H1 (cell line): ENCODE data around the gene PEX14. TPM values are rescaled to one million over a fixed set of nuclear protein-coding genes. Genes with fewer than 3 reads are reported as not detected.

Experiments used
- CTCF ChIA-PET: fragments of 300-600 bp; sonication (Branson Sonifier 250); formaldehyde crosslinking; loops from one replicate; lab custom pipeline; 2021; ENCODE audit not compliant: partially characterized antibody; lab: Charles Lee
- POLR2A ChIA-PET: fragments of 300-600 bp; sonication (Branson Sonifier 250); formaldehyde crosslinking; loops from one replicate; lab custom pipeline; 2021; ENCODE audit warnings: inconsistent platforms; ENCODE audit not compliant: partially characterized antibody; lab: Charles Lee
- DNase-seq, 2 experiments: peaks; one replicate each; pipeline versions ENCODE4 v3.0.0 to v3.0.0-alpha.2; 2010 to 2022; ENCODE audit warnings: low spot score in 2 of 2, low read depth in 1 of 2, mixed read lengths in 1 of 2
- FAIRE-seq: peaks from 2 replicates; lab custom pipeline; 2011; peaks lifted over from hg19 to GRCh38; lab: Jason Lieb, UNC
- H2AFZ ChIP-seq: 2 replicates; pipeline ENCODE4 v1.8.1; 2012; ENCODE audit warnings: low read length, inconsistent platforms
- H2AK5ac ChIP-seq: 2 replicates; pipeline ENCODE4 v1.6.1; 2013; ENCODE audit warnings: low read depth, low read length
- H2BK120ac ChIP-seq: replicated peaks from 2 replicates; pipeline ENCODE3; 2013; ENCODE audit warnings: low read depth, low read length, inconsistent platforms
- H2BK12ac ChIP-seq: 2 replicates; pipeline ENCODE4 v1.6.1; 2013; ENCODE audit warnings: low read depth, low read length
- H2BK15ac ChIP-seq: 2 replicates; pipeline ENCODE4 v1.6.1; 2013; ENCODE audit warnings: low read length
- H2BK20ac ChIP-seq: 2 replicates; pipeline ENCODE4 v1.6.1; 2013; ENCODE audit warnings: low read length
- H2BK5ac ChIP-seq: 2 replicates; pipeline ENCODE4 v1.6.1; 2013; ENCODE audit warnings: low read depth, low read length
- H3K14ac ChIP-seq: 2 replicates; pipeline ENCODE4 v1.6.1; 2013; ENCODE audit warnings: inconsistent platforms; ENCODE audit not compliant: insufficient read length
- H3K18ac ChIP-seq: 2 replicates; pipeline ENCODE4 v1.6.1; 2013; ENCODE audit warnings: low read length; ENCODE audit errors: extremely low read depth
- H3K23ac ChIP-seq: 2 replicates; pipeline ENCODE4 v1.6.1; 2013; ENCODE audit warnings: inconsistent platforms; ENCODE audit not compliant: insufficient read length
- H3K23me2 ChIP-seq: 2 replicates; pipeline ENCODE4 v1.6.1; 2013; ENCODE audit warnings: low read depth, low read length
- H3K27ac ChIP-seq: 2 replicates; pipeline ENCODE4 v1.6.1; 2011; ENCODE audit warnings: low read depth, low read length, inconsistent platforms
- H3K27me3 ChIP-seq, 4 experiments: replicated peaks in 1 of 4; 1 replicate in 1 of 4; 2 replicates in 3 of 4; pipeline versions ENCODE4 v1.6.1 to v1.8.1; 2011 to 2013; ENCODE audit warnings: low read length in 3 of 4, mild to moderate bottlenecking in 3 of 4, inconsistent platforms in 2 of 4, mixed read lengths in 2 of 4, moderate library complexity in 1 of 4; ENCODE audit not compliant: control insufficient read depth in 3 of 4, insufficient read depth in 3 of 4; ENCODE audit errors: extremely low read depth in 1 of 4
- H3K36me3 ChIP-seq, 4 experiments: 2 replicates each; pipeline versions ENCODE4 v1.6.1 to v1.8.1; 2011 to 2013; ENCODE audit warnings: mild to moderate bottlenecking in 4 of 4, low read length in 3 of 4, moderate library complexity in 2 of 4, control low read depth in 1 of 4, inconsistent platforms in 1 of 4; ENCODE audit not compliant: insufficient read depth in 4 of 4, control insufficient read depth in 2 of 4
- H3K4ac ChIP-seq: replicated peaks from 2 replicates; pipeline ENCODE3; 2013; ENCODE audit warnings: low read length, low read depth, mixed read lengths, inconsistent platforms; ENCODE audit not compliant: insufficient read length
- H3K4me1 ChIP-seq, 4 experiments: replicated peaks in 1 of 4; 1 replicate in 1 of 4; 2 replicates in 3 of 4; pipeline versions ENCODE4 v1.6.1 to v1.8.1; 2011 to 2013; ENCODE audit warnings: low read length in 3 of 4, inconsistent platforms in 2 of 4, mixed read lengths in 1 of 4; ENCODE audit not compliant: insufficient read depth in 4 of 4, control insufficient read depth in 3 of 4
- H3K4me2 ChIP-seq, 2 experiments: 2 replicates each; pipeline versions ENCODE4 v1.6.1 to v1.8.1; 2011 to 2013; ENCODE audit warnings: low read depth in 2 of 2, low read length in 2 of 2, control low read depth in 1 of 2, inconsistent platforms in 1 of 2, mild to moderate bottlenecking in 1 of 2; ENCODE audit not compliant: insufficient read depth in 1 of 2
- H3K4me3 ChIP-seq, 4 experiments: fragments of 200-600, 300-600 bp in 1 of 4; sonication (generic), shearing (Covaris generic), sonication (Bioruptor Twin) in 1 of 4; 2 replicates each; pipeline versions ENCODE4 v1.5.1 to v1.8.1; 2011 to 2016; ENCODE audit warnings: low read length in 4 of 4, low read depth in 3 of 4, control low read depth in 2 of 4, inconsistent platforms in 2 of 4, mild to moderate bottlenecking in 2 of 4, mixed read lengths in 1 of 4, moderate library complexity in 1 of 4; ENCODE audit not compliant: insufficient read depth in 2 of 4; ENCODE audit errors: extremely low read depth in 1 of 4
- H3K56ac ChIP-seq: replicated peaks from 2 replicates; pipeline ENCODE3; 2013; ENCODE audit warnings: low read depth, mild to moderate bottlenecking, mixed read lengths, low read length, inconsistent platforms; ENCODE audit not compliant: insufficient read length
- H3K79me1 ChIP-seq: 2 replicates; pipeline ENCODE4 v1.6.1; 2013; ENCODE audit warnings: low read depth, low read length, control low read depth
- H3K79me2 ChIP-seq, 2 experiments: 2 replicates each; pipeline versions ENCODE4 v1.6.1 to v1.8.1; 2012 to 2013; ENCODE audit warnings: low read length in 2 of 2, mild to moderate bottlenecking in 2 of 2, inconsistent platforms in 1 of 2; ENCODE audit not compliant: insufficient read depth in 2 of 2, control insufficient read depth in 1 of 2
- H3K9ac ChIP-seq, 4 experiments: replicated peaks in 1 of 4; 1 replicate in 1 of 4; 2 replicates in 3 of 4; pipeline versions ENCODE4 v1.6.1 to v1.8.1; 2011 to 2013; ENCODE audit warnings: low read depth in 3 of 4, low read length in 3 of 4, control low read depth in 2 of 4, mild to moderate bottlenecking in 2 of 4, moderate library complexity in 2 of 4, inconsistent platforms in 1 of 4; ENCODE audit errors: extremely low read depth in 1 of 4
- H3K9me3 ChIP-seq, 2 experiments: 2 replicates each; pipeline versions ENCODE4 v1.6.1 to v1.8.1; 2012 to 2013; ENCODE audit warnings: mild to moderate bottlenecking in 2 of 2, moderate library complexity in 2 of 2, control low read depth in 1 of 2, inconsistent platforms in 1 of 2, low read depth in 1 of 2, low read length in 1 of 2, mixed read lengths in 1 of 2; ENCODE audit not compliant: insufficient read depth in 2 of 2
- H4K20me1 ChIP-seq, 2 experiments: replicated peaks in 1 of 2; 2 replicates each; pipeline versions ENCODE3 to v1.8.1; 2011 to 2013; ENCODE audit warnings: inconsistent platforms in 2 of 2, low read length in 2 of 2, mild to moderate bottlenecking in 1 of 2; ENCODE audit not compliant: insufficient read depth in 2 of 2, control insufficient read depth in 1 of 2
- H4K5ac ChIP-seq: 2 replicates; pipeline ENCODE4 v1.6.1; 2013; ENCODE audit warnings: low read length, low read depth, mixed read lengths, inconsistent platforms; ENCODE audit not compliant: insufficient read length
- H4K8ac ChIP-seq: 2 replicates; pipeline ENCODE4 v1.8.0; 2013; ENCODE audit warnings: mild to moderate bottlenecking, moderate library complexity, low read length, inconsistent platforms; ENCODE audit not compliant: insufficient read depth; ENCODE audit errors: extremely low read depth
- H4K91ac ChIP-seq: replicated peaks from 2 replicates; pipeline ENCODE3; 2013; ENCODE audit warnings: low read length, mixed read lengths, inconsistent platforms; ENCODE audit not compliant: insufficient read length
- SRF ChIP-seq: IDR thresholded peaks from 2 replicates; pipeline ENCODE4 v1.6.1; 2011; ENCODE audit warnings: mild to moderate bottlenecking, low read depth, low read length, moderate library complexity
- WGBS, 2 experiments: shearing (Covaris generic) in 1 of 2; methylation state at CpG; one replicate each; pipeline versions ENCODE4 v1.1.6 to v1.1.7; 2013 to 2015; ENCODE audit warnings: low lambda C conversion rate in 2 of 2, mixed read lengths in 2 of 2, inconsistent platforms in 1 of 2, low coverage in 1 of 2, missing lambda C conversion rate in 1 of 2; ENCODE audit not compliant: insufficient replicate concordance in 2 of 2, insufficient coverage in 1 of 2, insufficient read length in 1 of 2; ENCODE audit errors: extremely low coverage in 1 of 2, missing lambda C conversion rate in 1 of 2; 5-methylcytosine and 5-hydroxymethylcytosine counted together
- polyA plus RNA-seq, 7 experiments: library from polyadenylated mRNA; depleted of rRNA in 3 of 7; stranded (reverse) in 5 of 7; unstranded in 2 of 7; fragments of >200 nt in 5 of 7; fragments of 200-250 nt in 2 of 7; gene quantifications; 1 replicate in 5 of 7; 2 replicates in 1 of 7; 4 replicates in 1 of 7; pipeline versions ENCODE4 v1.2.1 to v1.2.3, GENCODE V29; 2011 to 2013; ENCODE audit warnings: missing spikeins in 2 of 7, mixed read lengths in 2 of 7
- total RNA-seq: library from RNA; stranded (reverse); fragmentation: NEBNext Ultra II Directional; extraction: Animal tissue kit (Norgen Biotek cat#: 25700); gene quantifications from 2 replicates; pipeline ENCODE4 v1.2.1, GENCODE V29; 2021

The PEX14 gene
- total and polyA plus RNA-seq, 2 of the 8 experiments (the other 6 are each of a cell fraction or from before 2014, with no cell fraction given), result 13.0 to 19.8 TPM

GRCh38 chr1:10625554-10625953, 150.8 kb downstream of the PEX14 start:
- H2BK15ac ChIP-seq, result no peak overlapping the region
- H3K14ac ChIP-seq, result no peak overlapping the region
- H2BK120ac ChIP-seq, result no peak overlapping the region
- no peak overlapping the region for H3K56ac ChIP-seq
- H4K5ac ChIP-seq, result no peak overlapping the region
- no peak overlapping the region for H2AK5ac ChIP-seq
- 88% methylated on average over 10 of the region's 10 CpGs; no CpG with 5 or more reads in 1 of the 2 experiments for WGBS, 2 experiments
- no peak overlapping the region for H3K4me2 ChIP-seq
- H2BK5ac ChIP-seq, result no peak overlapping the region
- H2BK12ac ChIP-seq, result no peak overlapping the region
- no peak overlapping the region for H3K9ac ChIP-seq
- no peaks in the 10 kb centered on the region for H3K27me3 ChIP-seq
- no peak for DNase-seq
- no peaks in the 10 kb centered on the region; the same call in 1 of the 2 replicates for H3K23me2 ChIP-seq
- FAIRE-seq, result no peak
- 0 out of 7 replicates have a peak, but pooled peaks cover 0 to 2% (median 0%) of the 10 kb centered on the region in 4 experiments for H3K4me1 ChIP-seq
- H4K91ac ChIP-seq, result no peak overlapping the region
- no peak overlapping the region for H3K18ac ChIP-seq
- no peak for TF ChIP-seq SRF
- TF ChIP-seq, all 59 proteins: peak for 0
- no peak overlapping the region for H3K4ac ChIP-seq
- H2AFZ ChIP-seq, result no peak overlapping the region
- CTCF ChIA-PET, result interaction anchor here (1.3 to 2.4 kb wide), 4 partner anchors 12 to 15 kb away, joined by 3 to 9 read pairs (median 6); no protein-coding TSS in a partner anchor
- POLR2A ChIA-PET, result no interaction called here
- H3K79me1 ChIP-seq, result no peaks in the 10 kb centered on the region
- no peaks in the 10 kb centered on the region for H4K20me1 ChIP-seq
- H4K8ac ChIP-seq, result no peak overlapping the region; the same call in 1 of the 2 replicates
- no peak overlapping the region for H3K4me3 ChIP-seq
- no peak overlapping the region for H2BK20ac ChIP-seq
- H3K9me3 ChIP-seq, result no peaks in the 10 kb centered on the region
- H3K79me2 ChIP-seq, result no peaks in the 10 kb centered on the region
- H3K27ac ChIP-seq, result no peak overlapping the region
- H3K23ac ChIP-seq, result no peak overlapping the region
- no peaks in the 10 kb centered on the region; a peak in 2 of 8 replicates for H3K36me3 ChIP-seq
